Upper lobe of left lung (tissue), 6 donors: Measurements from ENCODE around the gene PYGL. TPM values are rescaled to one million over a fixed set of nuclear protein-coding genes. Genes with fewer than 3 reads are reported as not detected.
"Not testable (repeated sequence)": the region's sequence is repeated elsewhere in the genome, so short reads cannot be mapped to it uniquely, and the experiment has no call there.

Experiments used
- ATAC-seq, 2 donors: fragments of 200-7000 bp; cut with Tn5 transposase; one replicate each; pipeline ENCODE4 v1.9.1; 2022; ENCODE audit warnings: mild to moderate bottlenecking in 2 of 2, moderate library complexity in 2 of 2; ENCODE audit not compliant: low FRiP score in 2 of 2
- DNase-seq, 2 donors: peaks; one replicate each; pipeline ENCODE4 v3.0.0-alpha.2; 2019 to 2020
- H3K27ac ChIP-seq, 4 donors: fragments of 200-600 bp; sonication (generic); one replicate each; pipeline ENCODE4 v1.5.1; 2016 to 2019
- H3K27me3 ChIP-seq, 4 donors: fragments of 200-600 bp; sonication (generic); one replicate each; pipeline ENCODE4 v1.5.1; 2017 to 2019
- H3K36me3 ChIP-seq, 4 donors: fragments of 200-600 bp; sonication (generic); one replicate each; pipeline ENCODE4 v1.5.1; 2016 to 2019
- H3K4me1 ChIP-seq, 4 donors: fragments of 200-600 bp; sonication (generic); one replicate each; pipeline ENCODE4 v1.5.1; 2018 to 2019
- H3K4me3 ChIP-seq, 4 donors: fragments of 200-600 bp; sonication (generic); one replicate each; pipeline ENCODE4 v1.5.1; 2017 to 2019; ENCODE audit warnings: mild to moderate bottlenecking in 2 of 4, moderate library complexity in 1 of 4
- H3K9me3 ChIP-seq, 4 donors: fragments of 200-600 bp; sonication (generic); one replicate each; pipeline ENCODE4 v1.5.1; 2018 to 2019
- EP300 ChIP-seq, 4 donors: sonication (generic); formaldehyde crosslinking; IDR thresholded peaks; one replicate each; pipeline ENCODE4 v1.5.1; 2017; ENCODE audit warnings: antibody characterized with exemption in 4 of 4, control low read depth in 2 of 4
- POLR2A ChIP-seq, 4 donors: fragments of 450-650 bp; IDR thresholded peaks; one replicate each; pipeline ENCODE4 v1.5.1; 2016 to 2017; ENCODE audit warnings: antibody characterized with exemption in 4 of 4, mild to moderate bottlenecking in 2 of 4
- POLR2AphosphoS5 ChIP-seq, 2 donors: sonication (generic); formaldehyde crosslinking; IDR thresholded peaks; one replicate each; pipeline ENCODE4 v1.5.1; 2017; ENCODE audit warnings: antibody characterized with exemption in 2 of 2
- WGBS, 2 donors: methylation state at CpG; one replicate each; pipeline ENCODE4 v1.1.5; 2017 to 2018; 5-methylcytosine and 5-hydroxymethylcytosine counted together
- total RNA-seq, 6 donors: library from RNA; depleted of rRNA in 4 of 6; stranded (reverse); fragments of >200 nt in 4 of 6; gene quantifications; one replicate each; pipeline versions ENCODE4 v1.1.0 to v1.2.1, GENCODE V29; 2016 to 2021
- TF ChIP-seq, protein P1 (sequence below), 6 experiments: fragments of 450-650 bp in 4 of 6; fragments of 200-600 bp in 2 of 6; sonication (generic) in 2 of 6; IDR thresholded peaks; one replicate each; pipeline ENCODE4 v1.5.1; 2016 to 2019; ENCODE audit warnings: antibody characterized with exemption in 6 of 6
- donor health status: DM: no; HTN: no; CAD: no; lungs with moderate emphysema.
- donor health status: DM: no; HTN: yes; CAD: no; lungs with severe emphysema.

The PYGL gene
- total RNA-seq, 6 donors from 2014 or later: 33.6 to 73.2 (median 55.9) TPM

DNA sequence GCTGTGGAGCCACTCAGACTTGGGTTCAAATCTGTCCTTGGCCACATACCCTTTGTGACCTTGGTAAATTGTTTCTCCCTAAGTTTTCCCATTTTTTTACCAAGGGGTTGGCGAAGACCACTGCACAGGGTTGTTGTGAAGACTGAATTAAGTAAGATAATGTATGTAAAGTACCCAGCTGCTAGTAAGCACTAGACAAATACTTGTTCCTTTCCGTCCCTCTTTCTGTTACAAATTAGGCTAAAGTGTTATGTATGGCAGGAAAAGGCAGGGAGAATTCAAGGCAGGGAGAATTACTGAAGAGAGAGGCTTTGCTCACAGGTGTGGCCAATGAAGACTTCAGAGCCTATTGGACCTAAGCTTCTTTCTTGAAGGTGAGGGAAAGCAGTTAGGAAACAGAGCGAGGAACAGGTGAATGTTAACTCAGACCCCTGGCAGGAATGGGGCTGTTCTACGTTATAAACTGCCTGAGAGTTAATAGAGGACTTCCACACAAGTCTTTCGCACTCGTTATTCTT is 46.6 kb downstream of the PYGL start:
- Histone ChIP-seq H3K9me3 (no peaks in the 10 kb centered on the region), H3K27ac (no peak overlapping the region), H3K4me3 (no peak overlapping the region), H3K4me1 (no peaks in the 10 kb centered on the region), H3K27me3 (no peaks in the 10 kb centered on the region), H3K36me3 (no peaks in the 10 kb centered on the region)
- DNase-seq: no peak
- TF ChIP-seq POLR2A (IDR thresholded peaks at IDR 0.05) (no peak), EP300 (IDR thresholded peaks at IDR 0.05) (no peak), POLR2AphosphoS5 (IDR thresholded peaks at IDR 0.05) (no peak)
- TF ChIP-seq, protein P1, sequence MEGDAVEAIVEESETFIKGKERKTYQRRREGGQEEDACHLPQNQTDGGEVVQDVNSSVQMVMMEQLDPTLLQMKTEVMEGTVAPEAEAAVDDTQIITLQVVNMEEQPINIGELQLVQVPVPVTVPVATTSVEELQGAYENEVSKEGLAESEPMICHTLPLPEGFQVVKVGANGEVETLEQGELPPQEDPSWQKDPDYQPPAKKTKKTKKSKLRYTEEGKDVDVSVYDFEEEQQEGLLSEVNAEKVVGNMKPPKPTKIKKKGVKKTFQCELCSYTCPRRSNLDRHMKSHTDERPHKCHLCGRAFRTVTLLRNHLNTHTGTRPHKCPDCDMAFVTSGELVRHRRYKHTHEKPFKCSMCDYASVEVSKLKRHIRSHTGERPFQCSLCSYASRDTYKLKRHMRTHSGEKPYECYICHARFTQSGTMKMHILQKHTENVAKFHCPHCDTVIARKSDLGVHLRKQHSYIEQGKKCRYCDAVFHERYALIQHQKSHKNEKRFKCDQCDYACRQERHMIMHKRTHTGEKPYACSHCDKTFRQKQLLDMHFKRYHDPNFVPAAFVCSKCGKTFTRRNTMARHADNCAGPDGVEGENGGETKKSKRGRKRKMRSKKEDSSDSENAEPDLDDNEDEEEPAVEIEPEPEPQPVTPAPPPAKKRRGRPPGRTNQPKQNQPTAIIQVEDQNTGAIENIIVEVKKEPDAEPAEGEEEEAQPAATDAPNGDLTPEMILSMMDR (IDR thresholded peaks at IDR 0.05): no peak
- WGBS, 2 donors: 94 to 95% methylated on average over 6 of the region's 6 CpGs
- ATAC-seq: no peak

DNA sequence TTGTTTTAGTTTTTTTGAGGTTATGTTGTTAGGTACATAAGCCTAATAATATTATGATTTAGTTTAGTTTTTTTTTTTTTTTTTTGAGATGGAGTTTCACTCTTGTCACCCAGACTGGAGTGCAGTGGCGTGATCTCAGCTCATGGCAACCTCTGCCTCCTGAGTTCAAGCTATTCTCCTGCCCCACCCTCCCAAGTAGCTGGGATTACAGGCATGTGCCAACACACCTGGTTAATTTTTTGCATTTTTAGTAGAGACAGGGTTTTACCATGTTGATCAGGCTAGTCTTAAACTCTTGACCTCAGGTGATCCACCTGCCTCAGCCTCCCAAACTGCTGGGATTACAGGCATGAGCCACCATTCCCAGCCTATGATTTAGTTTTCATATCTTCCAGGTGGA is 47.3 kb downstream of the PYGL start:
- DNase-seq, H3K4me3 ChIP-seq, H3K9me3 ChIP-seq, H3K27me3 ChIP-seq, H3K4me1 ChIP-seq, H3K27ac ChIP-seq, H3K36me3 ChIP-seq, ATAC-seq: not testable (repeated sequence)
- WGBS, 2 donors: 87 to 96% methylated on average over 1 of the region's 1 CpG

- H3K36me3 ChIP-seq, H3K4me1 ChIP-seq, ATAC-seq, H3K27me3 ChIP-seq, H3K9me3 ChIP-seq, H3K4me3 ChIP-seq, DNase-seq, H3K27ac ChIP-seq: not testable (repeated sequence)
- 92 to 98% methylated on average over 5 to 7 of the region's 7 CpGs for WGBS, 2 donors
Observed at GRCh38 chr14:50896421-50896820, 47.9 kb downstream of the PYGL start.

GRCh38 chr14:50892255-50892654 is 52.0 kb downstream of the PYGL start:
- Histone ChIP-seq H3K9me3 (no peaks in the 10 kb centered on the region), H3K36me3 (no peaks in the 10 kb centered on the region), H3K4me3 (no peak overlapping the region), H3K27me3 (no peaks in the 10 kb centered on the region), H3K27ac (no peak overlapping the region), H3K4me1 (no peaks in the 10 kb centered on the region)
- DNase-seq: no peak
- no peak for TF ChIP-seq EP300 (IDR thresholded peaks at IDR 0.05)
- no peak for TF ChIP-seq POLR2AphosphoS5 (IDR thresholded peaks at IDR 0.05)
- no peak for TF ChIP-seq POLR2A (IDR thresholded peaks at IDR 0.05)
- TF ChIP-seq, protein P1 (IDR thresholded peaks at IDR 0.05): no peak
- ATAC-seq: no peak
- WGBS, 2 donors: 82 to 83% methylated on average over 5 of the region's 5 CpGs

DNA sequence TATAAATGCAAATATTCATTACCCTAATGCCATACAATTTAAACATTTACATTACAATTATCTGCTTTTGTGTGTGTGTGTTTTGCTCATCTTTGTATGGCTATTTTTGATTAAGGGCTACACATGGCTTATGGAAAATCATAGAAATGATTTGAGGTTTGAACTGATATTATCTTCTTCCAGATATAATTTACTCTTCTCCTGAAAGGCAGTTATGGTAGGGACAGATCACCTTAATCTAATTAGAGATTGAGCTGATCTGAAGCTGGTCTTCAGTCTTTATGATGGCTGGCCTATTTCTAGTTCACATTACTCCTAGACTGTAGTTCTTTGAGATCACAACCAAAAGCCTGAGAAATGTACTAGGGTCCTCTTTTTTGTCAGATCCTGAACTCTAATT is 56.8 kb downstream of the PYGL start:
- no peaks in the 10 kb centered on the region for H3K27me3 ChIP-seq
- ATAC-seq: no peak
- no peak for DNase-seq

DNA sequence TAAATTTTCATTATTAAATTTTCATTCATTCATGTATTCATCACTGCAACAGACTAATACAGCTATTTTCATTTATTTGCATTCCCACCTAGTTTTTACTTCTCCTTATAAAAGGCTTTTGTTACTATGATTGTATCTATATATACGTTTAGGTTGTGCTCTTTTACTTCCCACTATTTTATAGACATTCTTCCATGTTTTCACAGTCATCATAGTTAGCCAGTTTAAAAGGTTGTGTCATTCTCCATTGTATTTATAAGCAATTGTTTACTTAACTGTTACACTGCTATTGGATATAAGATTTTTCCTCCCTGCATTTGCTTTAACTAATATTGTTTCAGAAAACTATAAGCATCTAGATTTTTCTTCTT is 60.5 kb downstream of the PYGL start:
- Histone ChIP-seq H3K4me3 (no peak overlapping the region), H3K27ac (no peak overlapping the region), H3K4me1 (no peaks in the 10 kb centered on the region), H3K27me3 (no peaks in the 10 kb centered on the region), H3K36me3 (no peaks in the 10 kb centered on the region), H3K9me3 (no peaks in the 10 kb centered on the region)
- ATAC-seq: no peak
- 70 to 73% methylated on average over 1 of the region's 1 CpG for WGBS, 2 donors
- TF ChIP-seq, protein P1 (IDR thresholded peaks at IDR 0.05): no peak
- TF ChIP-seq POLR2A (IDR thresholded peaks at IDR 0.05) (no peak), POLR2AphosphoS5 (IDR thresholded peaks at IDR 0.05) (no peak), EP300 (IDR thresholded peaks at IDR 0.05) (no peak)
- DNase-seq: no peak

More for the DNA sequence above, 56.8 kb downstream of the PYGL start:
- H3K36me3 ChIP-seq: no peaks in the 10 kb centered on the region
- no peaks in the 10 kb centered on the region for H3K9me3 ChIP-seq
- no peak overlapping the region for H3K4me3 ChIP-seq
- H3K27ac ChIP-seq: no peak overlapping the region
- TF ChIP-seq, protein P1 (IDR thresholded peaks at IDR 0.05): no peak
- TF ChIP-seq POLR2A (IDR thresholded peaks at IDR 0.05): no peak
- no peak for TF ChIP-seq EP300 (IDR thresholded peaks at IDR 0.05)
- no peak for TF ChIP-seq POLR2AphosphoS5 (IDR thresholded peaks at IDR 0.05)
- no peaks in the 10 kb centered on the region for H3K4me1 ChIP-seq
